OCI-LY7 (cell line): ENCODE data around the gene DDX5. TPM values are rescaled to one million over a fixed set of nuclear protein-coding genes. Genes with fewer than 3 reads are reported as not detected.

Source experiments
- BruUV-seq: library from RNA; stranded (reverse); fragments of 400-500 nt; replicated peaks from 2 replicates; lab custom pipeline; 2021; lab: Mats Ljungman, UMichigan
- CTCF ChIA-PET: fragments of 300-600 bp; sonication (Branson Sonifier 250); formaldehyde crosslinking; loops from one replicate; lab custom pipeline; 2022; ENCODE audit warnings: antibody characterized with exemption; ENCODE audit not compliant: unreplicated experiment; lab: Charles Lee
- POLR2A ChIA-PET: fragments of 300-600 bp; sonication (Branson Sonifier 250); formaldehyde crosslinking; loops from one replicate; lab custom pipeline; 2022; ENCODE audit warnings: antibody characterized with exemption; lab: Charles Lee
- DNase-seq: peaks from one replicate; pipeline ENCODE4 v3.0.0-alpha.2; 2015; ENCODE audit warnings: low spot score
- H2AFZ ChIP-seq: fragments of 200-600 bp; sonication (generic), shearing (Covaris generic); 2 replicates; pipeline ENCODE4 v1.6.1; 2014; ENCODE audit warnings: mild to moderate bottlenecking, antibody characterized with exemption, low read length, moderate library complexity
- H3K27ac ChIP-seq: fragments of 200-600 bp; sonication (generic); 2 replicates; pipeline ENCODE4 v1.5.1; 2014; ENCODE audit warnings: mixed run types, low read depth, mild to moderate bottlenecking, moderate library complexity, low read length, inconsistent platforms; ENCODE audit not compliant: poor library complexity, severe bottlenecking
- H3K36me3 ChIP-seq: fragments of 200-600 bp; sonication (generic); 2 replicates; pipeline ENCODE4 v1.6.1; 2014; ENCODE audit warnings: mild to moderate bottlenecking, antibody characterized with exemption, low read length, moderate library complexity, mixed read lengths; ENCODE audit not compliant: insufficient read depth
- H3K4me1 ChIP-seq: fragments of 200-600 bp; sonication (generic); 2 replicates; pipeline ENCODE4 v1.5.1; 2014; ENCODE audit warnings: mild to moderate bottlenecking, low read length; ENCODE audit not compliant: insufficient read depth, poor library complexity, severe bottlenecking
- H3K4me2 ChIP-seq: fragments of 200-600 bp; sonication (generic); 2 replicates; pipeline ENCODE4 v1.6.1; 2014; ENCODE audit warnings: mild to moderate bottlenecking, low read length
- H3K4me3 ChIP-seq: fragments of 200-600 bp; sonication (generic); 2 replicates; pipeline ENCODE4 v1.5.1; 2014; ENCODE audit warnings: mild to moderate bottlenecking, low read depth, low read length; ENCODE audit not compliant: poor library complexity, severe bottlenecking
- H3K79me2 ChIP-seq: fragments of 200-600 bp; sonication (generic); 2 replicates; pipeline ENCODE4 v1.6.1; 2016; ENCODE audit warnings: low read depth, mild to moderate bottlenecking, low read length, moderate library complexity, mixed read lengths; ENCODE audit not compliant: insufficient read depth
- H3K9me2 ChIP-seq: fragments of 200-600 bp; sonication (generic); 2 replicates; pipeline ENCODE4 v1.6.1; 2016; ENCODE audit warnings: mild to moderate bottlenecking, low read length, mixed read lengths; ENCODE audit not compliant: insufficient read depth
- H3K9me3 ChIP-seq: fragments of 200-600 bp; sonication (generic); 2 replicates; pipeline ENCODE4 v1.6.1; 2014; ENCODE audit warnings: mild to moderate bottlenecking, mixed run types, low read length, mixed read lengths
- H4K20me1 ChIP-seq: fragments of 200-600 bp; sonication (generic); 2 replicates; pipeline ENCODE4 v1.6.1; 2014; ENCODE audit warnings: mild to moderate bottlenecking, antibody characterized with exemption, low read length, moderate library complexity, mixed read lengths; ENCODE audit not compliant: insufficient read depth
- CTCF ChIP-seq: fragments of 200-600 bp; sonication (generic); conservative IDR thresholded peaks from 2 replicates; pipeline ENCODE4 v1.5.1; 2014; ENCODE audit warnings: mild to moderate bottlenecking, antibody characterized with exemption, low read length, moderate library complexity, mixed read lengths
- EZH2phosphoT487 ChIP-seq: fragments of 200-600 bp; sonication (generic); IDR thresholded peaks from 2 replicates; pipeline ENCODE4 v1.6.1; 2018; ENCODE audit warnings: low read depth, borderline replicate concordance, mild to moderate bottlenecking, mixed run types, antibody characterized with exemption, low read length, moderate library complexity, mixed read lengths
- intact Hi-C: fragments of 100-400 bp; cut with micrococcal nuclease; formaldehyde crosslinking; loops from one replicate; pipeline ENCODE4 v1.10.0; 2022; ENCODE audit not compliant: unreplicated experiment
- total RNA-seq, 2 experiments: library from RNA; depleted of rRNA in 1 of 2; stranded (reverse); fragments of >200 nt in 1 of 2; shearing (Covaris generic) in 1 of 2; gene quantifications; 2 replicates each; pipeline ENCODE4 v1.2.3, GENCODE V29; 2014 to 2022

The DDX5 gene
- total RNA-seq, 2 experiments from 2014 or later, result 362 to 815 TPM

GRCh38 chr17:64492481-64493109 lies 13.5 kb downstream of the DDX5 start:
- H3K79me2 ChIP-seq, result peaks cover 55% of the 10 kb centered on the region
- intact Hi-C loops, result no loop called here
- no peaks in the 10 kb centered on the region; the same call in 1 of the 2 replicates for H3K9me3 ChIP-seq
- no peak overlapping the region for H2AFZ ChIP-seq
- POLR2A ChIA-PET, result interaction anchor here (0.5 to 1.0 kb wide), 6 partner anchors 15 to 1820 kb away, joined by 3 to 4 read pairs (median 3); no protein-coding TSS in a partner anchor
- H3K27ac ChIP-seq, result no peak overlapping the region
- DNase-seq, result peak; percentile 44
- peak overlapping the region; percentile 2 for H3K4me3 ChIP-seq
- CTCF ChIA-PET, result no interaction called here
- peak overlapping the region; percentile 17; the same call in 1 of the 2 replicates for H3K4me2 ChIP-seq
- peaks cover 20% of the 10 kb centered on the region for H3K4me1 ChIP-seq
- no peaks in the 10 kb centered on the region for H3K9me2 ChIP-seq
- TF ChIP-seq EZH2phosphoT487 (no peak), CTCF (peak; percentile 76)
- no TSS peak for BruUV-seq
- H4K20me1 ChIP-seq, result peaks cover 5% of the 10 kb centered on the region; the same call in 1 of the 2 replicates
- H3K36me3 ChIP-seq, result peaks cover 73% of the 10 kb centered on the region

- intact Hi-C loops, result loop anchor here (1.0 kb wide), 1 partner anchor 72 kb away; no protein-coding TSS in a partner anchor
- Histone ChIP-seq H3K9me2 (no peaks in the 10 kb centered on the region), H3K36me3 (peaks cover 77% of the 10 kb centered on the region), H3K4me3 (no peak overlapping the region), H3K79me2 (peaks cover 55% of the 10 kb centered on the region), H2AFZ (no peak overlapping the region), H3K4me2 (no peak overlapping the region), H3K9me3 (no peaks in the 10 kb centered on the region; the same call in 1 of the 2 replicates), H3K4me1 (peaks cover 14% of the 10 kb centered on the region), H4K20me1 (peaks cover 5% of the 10 kb centered on the region; the same call in 1 of the 2 replicates), H3K27ac (no peak overlapping the region)
- TF ChIP-seq EZH2phosphoT487 (no peak), CTCF (no peak)
- DNase-seq, result no peak
- POLR2A ChIA-PET, result interaction anchor here (0.5 to 1.0 kb wide), 4 partner anchors 10 to 436 kb away, joined by 3 to 4 read pairs (median 3); no protein-coding TSS in a partner anchor
- BruUV-seq, result no TSS peak
- CTCF ChIA-PET, result no interaction called here
Observed at GRCh38 chr17:64491994-64492393, 14.1 kb downstream of the DDX5 start.
